GM12878 (cell line): Measurements from ENCODE around the gene TOX2.

ENCODE experiments used
- CEBPB ChIP-seq, 2 experiments: fragments of 150-350 bp in 1 of 2; IDR thresholded peaks; 2 replicates each; pipeline ENCODE4 v1.6.1; 2012 to 2014; ENCODE audit warnings: low read depth in 2 of 2, low read length in 2 of 2, borderline replicate concordance in 1 of 2, inconsistent platforms in 1 of 2
- EP300 ChIP-seq, 2 experiments: fragments of 150-350 bp in 1 of 2; IDR thresholded peaks; 2 replicates each; pipeline ENCODE4 v1.6.1; 2011 to 2012; ENCODE audit warnings: low read depth in 2 of 2, low read length in 2 of 2, borderline replicate concordance in 1 of 2, improper control_type of control experiment in 1 of 2, inconsistent platforms in 1 of 2; ENCODE audit not compliant: control insufficient read depth in 1 of 2
- EZH2 ChIP-seq: IDR thresholded peaks from 2 replicates; pipeline ENCODE4 v1.6.1; 2012; ENCODE audit warnings: low read depth, mild to moderate bottlenecking, control low read depth, inconsistent platforms, low read length, borderline replicate concordance; ENCODE audit not compliant: control insufficient read depth
- JUNB ChIP-seq: IDR thresholded peaks from 2 replicates; pipeline ENCODE4 v1.6.1; 2016; ENCODE audit warnings: antibody characterized with exemption, mild to moderate bottlenecking
- LARP7 ChIP-seq: fragments of 450-650 bp; IDR thresholded peaks from 2 replicates; pipeline ENCODE4 v1.6.1; 2017; ENCODE audit warnings: mild to moderate bottlenecking
- MTA2 ChIP-seq: fragments of 450-650 bp; IDR thresholded peaks from 2 replicates; pipeline ENCODE4 v1.6.1; 2016; ENCODE audit warnings: low read depth, mild to moderate bottlenecking, moderate library complexity
- NR2F1 ChIP-seq: fragments of 450-650 bp; conservative IDR thresholded peaks from 2 replicates; pipeline ENCODE4 v1.6.1; 2017; ENCODE audit warnings: mild to moderate bottlenecking
- RB1 ChIP-seq: fragments of 450-650 bp; formaldehyde crosslinking; IDR thresholded peaks from 2 replicates; pipeline ENCODE4 v1.6.1; 2017; ENCODE audit warnings: mild to moderate bottlenecking, borderline replicate concordance
- USF2 ChIP-seq: IDR thresholded peaks from 2 replicates; pipeline ENCODE4 v1.6.1; 2011; ENCODE audit warnings: low read depth, low read length, improper control_type of control experiment, borderline replicate concordance
- ZZZ3 ChIP-seq: IDR thresholded peaks from 2 replicates; pipeline ENCODE4 v1.6.1; 2011; ENCODE audit warnings: low read depth; ENCODE audit not compliant: control insufficient read depth, insufficient read length
- TF ChIP-seq, protein P1 (sequence below): fragments of 450-650 bp; formaldehyde crosslinking; IDR thresholded peaks from 2 replicates; pipeline ENCODE4 v1.5.0; 2022; ENCODE audit warnings: mild to moderate bottlenecking, missing genetic modification characterization

DNA sequence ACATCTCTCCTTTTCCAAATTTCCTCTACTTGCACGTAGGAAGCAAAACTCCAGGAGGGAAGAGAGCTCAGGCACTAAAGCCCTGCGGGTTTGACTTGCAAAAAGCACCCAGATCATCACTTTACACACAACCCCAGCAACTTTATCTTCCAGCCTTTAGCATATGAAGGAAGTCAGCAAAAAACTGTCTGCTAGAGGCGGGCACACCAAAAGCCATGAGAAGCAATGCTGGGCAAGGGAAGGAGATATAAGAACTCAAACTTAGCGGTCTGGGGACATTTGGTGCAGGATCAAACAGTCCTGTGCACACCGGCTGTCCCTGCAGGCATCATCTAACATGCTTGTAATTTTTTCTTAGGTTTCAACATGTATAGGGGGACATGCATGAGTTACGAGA is 159.0 kb downstream of the TOX2 start:
- no peak for TF ChIP-seq ZZZ3
- TF ChIP-seq LARP7 = no peak
- no peak for TF ChIP-seq MTA2
- TF ChIP-seq, protein P1, sequence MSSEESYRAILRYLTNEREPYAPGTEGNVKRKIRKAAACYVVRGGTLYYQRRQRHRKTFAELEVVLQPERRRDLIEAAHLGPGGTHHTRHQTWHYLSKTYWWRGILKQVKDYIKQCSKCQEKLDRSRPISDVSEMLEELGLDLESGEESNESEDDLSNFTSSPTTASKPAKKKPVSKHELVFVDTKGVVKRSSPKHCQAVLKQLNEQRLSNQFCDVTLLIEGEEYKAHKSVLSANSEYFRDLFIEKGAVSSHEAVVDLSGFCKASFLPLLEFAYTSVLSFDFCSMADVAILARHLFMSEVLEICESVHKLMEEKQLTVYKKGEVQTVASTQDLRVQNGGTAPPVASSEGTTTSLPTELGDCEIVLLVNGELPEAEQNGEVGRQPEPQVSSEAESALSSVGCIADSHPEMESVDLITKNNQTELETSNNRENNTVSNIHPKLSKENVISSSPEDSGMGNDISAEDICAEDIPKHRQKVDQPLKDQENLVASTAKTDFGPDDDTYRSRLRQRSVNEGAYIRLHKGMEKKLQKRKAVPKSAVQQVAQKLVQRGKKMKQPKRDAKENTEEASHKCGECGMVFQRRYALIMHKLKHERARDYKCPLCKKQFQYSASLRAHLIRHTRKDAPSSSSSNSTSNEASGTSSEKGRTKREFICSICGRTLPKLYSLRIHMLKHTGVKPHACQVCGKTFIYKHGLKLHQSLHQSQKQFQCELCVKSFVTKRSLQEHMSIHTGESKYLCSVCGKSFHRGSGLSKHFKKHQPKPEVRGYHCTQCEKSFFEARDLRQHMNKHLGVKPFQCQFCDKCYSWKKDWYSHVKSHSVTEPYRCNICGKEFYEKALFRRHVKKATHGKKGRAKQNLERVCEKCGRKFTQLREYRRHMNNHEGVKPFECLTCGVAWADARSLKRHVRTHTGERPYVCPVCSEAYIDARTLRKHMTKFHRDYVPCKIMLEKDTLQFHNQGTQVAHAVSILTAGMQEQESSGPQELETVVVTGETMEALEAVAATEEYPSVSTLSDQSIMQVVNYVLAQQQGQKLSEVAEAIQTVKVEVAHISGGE (CRISPR knock-in tag) = no peak
- no peak for TF ChIP-seq USF2
- TF ChIP-seq JUNB = no peak
- TF ChIP-seq CEBPB (IDR thresholded peaks at IDR 0.05; ENCODE audit: borderline replicate concordance in 1 of 2, low read depth in 2 of 2, low read length in 2 of 2) = no peak
- no peak for TF ChIP-seq RB1
- TF ChIP-seq EP300 (IDR thresholded peaks at IDR 0.05; ENCODE audit: borderline replicate concordance in 1 of 2, control insufficient read depth in 1 of 2, low read depth in 2 of 2, low read length in 2 of 2) = no peak
- no peak for TF ChIP-seq NR2F1
- no peak for TF ChIP-seq EZH2
